Right lobe of liver (tissue), 6 donors: ENCODE results near the gene SRD5A1. TPM values are rescaled to one million over a fixed set of nuclear protein-coding genes. Genes with fewer than 3 reads are reported as not detected.
"Not testable (repeated sequence)": the region's sequence is repeated elsewhere in the genome, so short reads cannot be mapped to it uniquely, and the experiment has no call there.

Source experiments
- ATAC-seq, 4 donors: fragments of 200-7000 bp; cut with Tn5 transposase; one replicate each; pipeline ENCODE4 v1.9.1; 2020; ENCODE audit warnings: mild to moderate bottlenecking in 4 of 4, moderate library complexity in 4 of 4
- DNase-seq, 3 donors: peaks; one replicate each; pipeline ENCODE4 v3.0.0-alpha.2; 2020
- H3K27ac ChIP-seq, 3 donors: fragments of 200-600 bp; one replicate each; pipeline ENCODE4 v1.8.0; 2022
- H3K27me3 ChIP-seq, 2 donors: fragments of 200-600 bp; one replicate each; pipeline ENCODE4 v1.8.0; 2022
- H3K36me3 ChIP-seq, 4 donors: fragments of 200-600 bp; sonication (generic) in 1 of 4; one replicate each; pipeline versions ENCODE4 v1.5.1 to v1.8.0; 2017 to 2022; ENCODE audit warnings: control low read depth in 1 of 4
- H3K4me1 ChIP-seq, 4 donors: fragments of 200-600 bp; sonication (generic) in 1 of 4; one replicate each; pipeline versions ENCODE4 v1.5.1 to v1.8.0; 2017 to 2022; ENCODE audit warnings: control low read depth in 1 of 4
- H3K4me3 ChIP-seq, 3 donors: fragments of 200-600 bp; one replicate each; pipeline ENCODE4 v1.8.0; 2022
- H3K9me3 ChIP-seq, 4 donors: fragments of 200-600 bp; sonication (generic) in 1 of 4; one replicate each; pipeline versions ENCODE4 v1.5.1 to v1.8.0; 2017 to 2022; ENCODE audit warnings: control low read depth in 1 of 4
- CTCF ChIP-seq, 4 donors: fragments of 200-600 bp in 3 of 4; fragments of 450-650 bp in 1 of 4; IDR thresholded peaks; one replicate each; pipeline versions ENCODE4 v1.5.1 to v1.8.0; 2016 to 2022; ENCODE audit warnings: antibody characterized with exemption in 4 of 4, mild to moderate bottlenecking in 2 of 4
- POLR2A ChIP-seq: fragments of 450-650 bp; IDR thresholded peaks from one replicate; pipeline ENCODE4 v1.6.1; 2017; ENCODE audit warnings: antibody characterized with exemption, mild to moderate bottlenecking
- WGBS: methylation state at CpG from one replicate; pipeline ENCODE4 v1.1.6; 2018; ENCODE audit warnings: low coverage, low lambda C conversion rate; ENCODE audit not compliant: insufficient coverage; ENCODE audit errors: missing lambda C conversion rate; 5-methylcytosine and 5-hydroxymethylcytosine counted together
- intact Hi-C, 2 donors: fragments of 100-400 bp; cut with DNase I; formaldehyde crosslinking; loops; one replicate each; pipeline versions ENCODE4 v1.11.2 to v1.14.1; 2022
- total RNA-seq, 6 experiments: library from RNA; depleted of rRNA in 2 of 6; stranded (reverse); fragments of >200 nt in 2 of 6; fragmentation: NEBNext Ultra II Directional in 3 of 6; extraction: Animal tissue kit (Norgen Biotek cat#: 25700) in 3 of 6; gene quantifications; one replicate each; pipeline versions ENCODE4 v1.1.0 to v1.2.4, GENCODE V29; 2016 to 2023
- donor health status: DM: no; HTN: yes; CAD: no.
- donor health status: DM: no; HTN: no; CAD: no.
- donor health status: DM: no; HTN: no; CAD: no.
- donor health status: DM: no; HTN: yes; CAD: no.
- donor health status: DM: no; HTN: yes; CAD: no.

The SRD5A1 gene
- total RNA-seq, 6 experiments from 2014 or later: 13.5 to 87.6 (median 52.2) TPM

- ATAC-seq: no peak
- Histone ChIP-seq H3K4me1 (peaks cover 0 to 15% (median 5%) of the 10 kb centered on the region in 4 donors), H3K27me3 (no peaks in the 10 kb centered on the region), H3K36me3 (peaks cover 0 to 40% (median 17%) of the 10 kb centered on the region in 4 donors), H3K9me3 (no peaks in the 10 kb centered on the region), H3K27ac (peak overlapping the region; percentile 9 to 77 (median 63)), H3K4me3 (peak overlapping the region in 1 of 3 donors; percentile 17)
- intact Hi-C loops: no loop called here
- TF ChIP-seq POLR2A (no peak), CTCF (IDR thresholded peaks at IDR 0.05) (no peak)
- no peak for DNase-seq
- 82% methylated on average over 2 of the region's 3 CpGs for WGBS
These were observed 27.4 kb downstream of the SRD5A1 start for GRCh38 chr5:6660688-6661087.

- Histone ChIP-seq H3K36me3 (peaks cover 0 to 38% (median 7%) of the 10 kb centered on the region in 4 donors), H3K4me3 (no peak overlapping the region), H3K4me1 (no peaks in the 10 kb centered on the region), H3K9me3 (no peaks in the 10 kb centered on the region), H3K27me3 (no peaks in the 10 kb centered on the region), H3K27ac (no peak overlapping the region)
- intact Hi-C loops: no loop called here
- ATAC-seq (peak in 1 of 4 donors; percentile 27), DNase-seq (no peak)
- no peak for TF ChIP-seq POLR2A
- TF ChIP-seq CTCF (IDR thresholded peaks at IDR 0.05): no peak
- WGBS: 92% methylated on average over 12 of the region's 15 CpGs
These were observed 33.5 kb downstream of the SRD5A1 start for GRCh38 chr5:6666762-6667161.

GRCh38 chr5:6667648-6668047 lies 34.4 kb downstream of the SRD5A1 start:
- H3K27me3 ChIP-seq: no peaks in the 10 kb centered on the region
- no peak for TF ChIP-seq POLR2A
- no peak for TF ChIP-seq CTCF (IDR thresholded peaks at IDR 0.05)
- intact Hi-C loops: no loop called here
- ATAC-seq (no peak), DNase-seq (no peak)
- 91% methylated on average over 5 of the region's 5 CpGs for WGBS
- H3K9me3 ChIP-seq: no peaks in the 10 kb centered on the region
- peaks cover 0 to 38% (median 6%) of the 10 kb centered on the region in 4 donors for H3K36me3 ChIP-seq
- H3K4me1 ChIP-seq: no peaks in the 10 kb centered on the region
- H3K4me3 ChIP-seq: no peak overlapping the region
- no peak overlapping the region for H3K27ac ChIP-seq

- H3K4me3 ChIP-seq, intact Hi-C loops, H3K4me1 ChIP-seq, H3K9me3 ChIP-seq, DNase-seq, H3K27ac ChIP-seq, H3K27me3 ChIP-seq: not testable (repeated sequence)
- WGBS: 90% methylated on average over 4 of the region's 9 CpGs
- ATAC-seq: peak in 2 of 4 donors; percentile 19 to 36
- H3K36me3 ChIP-seq: peaks cover 0 to 32% (median 2%) of the 10 kb centered on the region in 4 donors
These were observed 35.5 kb downstream of the SRD5A1 start for GRCh38 chr5:6668717-6669116.

- Histone ChIP-seq H3K4me1 (peaks cover 0 to 1% (median 0%) of the 10 kb centered on the region in 4 donors), H3K36me3 (peaks cover 0 to 18% (median 0%) of the 10 kb centered on the region in 4 donors), H3K4me3 (no peak overlapping the region), H3K9me3 (no peaks in the 10 kb centered on the region), H3K27me3 (no peaks in the 10 kb centered on the region), H3K27ac (no peak overlapping the region)
- ATAC-seq: no peak
- no peak for DNase-seq
- intact Hi-C loops: no loop called here
- WGBS: 92% methylated on average over 5 of the region's 5 CpGs
- TF ChIP-seq POLR2A (no peak), CTCF (IDR thresholded peaks at IDR 0.05) (no peak)
These were observed 39.8 kb downstream of the SRD5A1 start for GRCh38 chr5:6673031-6673430.
